Measurements from ENCODE around the gene WDR88. TPM values are rescaled to one million over a fixed set of nuclear protein-coding genes. Genes with fewer than 3 reads are reported as not detected.
A peak's percentile ranks its signal among the peaks of the same experiment; 100 is the strongest.

The WDR88 gene
- total RNA-seq, 3 donors from 2014 or later = not detected

DNA sequence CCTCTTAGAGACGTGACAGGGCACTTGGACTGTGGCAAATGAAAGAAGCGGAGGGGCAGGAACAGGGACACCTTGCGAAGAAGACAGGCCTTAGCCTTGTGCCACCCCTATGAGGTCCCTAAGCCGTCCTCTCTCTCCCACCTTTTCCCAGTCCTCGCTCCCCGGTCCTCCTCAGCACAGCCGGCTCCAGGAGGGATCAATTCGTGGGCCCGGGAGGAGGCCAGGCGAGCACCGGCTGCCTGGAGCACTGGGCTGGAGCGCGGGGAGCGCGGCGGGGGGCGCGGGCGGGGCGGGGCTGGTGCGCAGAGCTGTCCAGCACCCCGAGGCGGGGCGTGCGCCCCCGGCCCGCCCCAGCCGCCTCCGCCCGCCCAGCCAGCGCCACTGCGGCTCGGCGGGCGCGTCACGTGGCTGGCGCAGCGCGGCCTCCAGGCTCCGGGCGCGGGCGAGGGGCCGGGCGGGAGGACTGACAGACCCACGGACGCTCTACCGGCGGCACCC, 62.0 kb downstream of the WDR88 start, which contains the start of gene LRP3:
TSS of gene LRP3 (plus strand) at position 466 of the 498 bp plus-strand sequence. CDS start 456 bp downstream, outside the sequence.
- no peaks in the 10 kb centered on the region for H3K36me3 ChIP-seq
- intact Hi-C loops (cut with DNase I; ENCODE audit: low total_unique reads) = no loop called here
- TF ChIP-seq, protein P1, sequence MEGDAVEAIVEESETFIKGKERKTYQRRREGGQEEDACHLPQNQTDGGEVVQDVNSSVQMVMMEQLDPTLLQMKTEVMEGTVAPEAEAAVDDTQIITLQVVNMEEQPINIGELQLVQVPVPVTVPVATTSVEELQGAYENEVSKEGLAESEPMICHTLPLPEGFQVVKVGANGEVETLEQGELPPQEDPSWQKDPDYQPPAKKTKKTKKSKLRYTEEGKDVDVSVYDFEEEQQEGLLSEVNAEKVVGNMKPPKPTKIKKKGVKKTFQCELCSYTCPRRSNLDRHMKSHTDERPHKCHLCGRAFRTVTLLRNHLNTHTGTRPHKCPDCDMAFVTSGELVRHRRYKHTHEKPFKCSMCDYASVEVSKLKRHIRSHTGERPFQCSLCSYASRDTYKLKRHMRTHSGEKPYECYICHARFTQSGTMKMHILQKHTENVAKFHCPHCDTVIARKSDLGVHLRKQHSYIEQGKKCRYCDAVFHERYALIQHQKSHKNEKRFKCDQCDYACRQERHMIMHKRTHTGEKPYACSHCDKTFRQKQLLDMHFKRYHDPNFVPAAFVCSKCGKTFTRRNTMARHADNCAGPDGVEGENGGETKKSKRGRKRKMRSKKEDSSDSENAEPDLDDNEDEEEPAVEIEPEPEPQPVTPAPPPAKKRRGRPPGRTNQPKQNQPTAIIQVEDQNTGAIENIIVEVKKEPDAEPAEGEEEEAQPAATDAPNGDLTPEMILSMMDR (IDR thresholded peaks at IDR 0.05) = no peak
- TF ChIP-seq POLR2AphosphoS5 (IDR thresholded peaks at IDR 0.05) = no peak

GRCh38 chr19:33194532-33194885, 62.6 kb downstream of the WDR88 start:
- TF ChIP-seq POLR2A (IDR thresholded peaks at IDR 0.05) (no peak), POLR2AphosphoS5 (IDR thresholded peaks at IDR 0.05) (no peak)
- TF ChIP-seq, protein P1 (IDR thresholded peaks at IDR 0.05) = no peak

More for the DNA sequence above, 62.0 kb downstream of the WDR88 start, which contains the start of gene LRP3:
- H3K4me3 ChIP-seq = peak within 1 kb of the TSS; percentile 71 to 97 (median 71)
- H3K27ac ChIP-seq = peak within 1 kb of the TSS; percentile 63 to 87
- H3K4me1 ChIP-seq = peaks cover 0 to 8% of the 10 kb centered on the region in 2 donors
- H3K27me3 ChIP-seq = no peaks in the 10 kb centered on the region
- no peaks in the 10 kb centered on the region for H3K9me3 ChIP-seq
- DNase-seq (ENCODE audit: low spot score in 2 of 2) = no peak

GRCh38 chr19:33194886-33195644, 63.2 kb downstream of the WDR88 start:
- no peak for DNase-seq (ENCODE audit: low spot score in 2 of 2)
- Histone ChIP-seq H3K4me1 (peaks cover 0 to 8% of the 10 kb centered on the region in 2 donors), H3K27me3 (no peaks in the 10 kb centered on the region), H3K27ac (peak overlapping the region; percentile 63 to 87), H3K9me3 (no peaks in the 10 kb centered on the region), H3K4me3 (peak overlapping the region; percentile 71 to 97 (median 71)), H3K36me3 (no peaks in the 10 kb centered on the region)
- intact Hi-C loops (cut with DNase I; ENCODE audit: low total_unique reads) = loop anchor here (5.0 kb wide), 1 partner anchor 568 kb away; no protein-coding TSS in a partner anchor
- TF ChIP-seq POLR2A (IDR thresholded peaks at IDR 0.05) (no peak), POLR2AphosphoS5 (IDR thresholded peaks at IDR 0.05) (no peak)
- TF ChIP-seq, protein P1 (IDR thresholded peaks at IDR 0.05) = no peak

More at GRCh38 chr19:33194532-33194885, 62.6 kb downstream of the WDR88 start:
- Histone ChIP-seq H3K9me3 (no peaks in the 10 kb centered on the region), H3K27me3 (no peaks in the 10 kb centered on the region), H3K4me3 (peak overlapping the region; percentile 71 to 97 (median 71)), H3K4me1 (peaks cover 0 to 8% of the 10 kb centered on the region in 2 donors), H3K36me3 (no peaks in the 10 kb centered on the region), H3K27ac (peak overlapping the region; percentile 63 to 87)
- DNase-seq (ENCODE audit: low spot score in 2 of 2) = no peak
- intact Hi-C loops (cut with DNase I; ENCODE audit: low total_unique reads) = no loop called here

- DNase-seq (ENCODE audit: low spot score in 2 of 2) = no peak
- peak overlapping the region; percentile 71 to 97 (median 71) for H3K4me3 ChIP-seq
- H3K27me3 ChIP-seq = no peaks in the 10 kb centered on the region
- H3K9me3 ChIP-seq = no peaks in the 10 kb centered on the region
- intact Hi-C loops (cut with DNase I; ENCODE audit: low total_unique reads) = loop anchor here (5.0 kb wide), 1 partner anchor 568 kb away; no protein-coding TSS in a partner anchor
- no peaks in the 10 kb centered on the region for H3K36me3 ChIP-seq
- TF ChIP-seq, protein P1 (IDR thresholded peaks at IDR 0.05) = no peak
- no peak for TF ChIP-seq POLR2AphosphoS5 (IDR thresholded peaks at IDR 0.05)
- no peak for TF ChIP-seq POLR2A (IDR thresholded peaks at IDR 0.05)
- peak overlapping the region in 1 of 2 donors; percentile 87 for H3K27ac ChIP-seq
- H3K4me1 ChIP-seq = peaks cover 0 to 8% of the 10 kb centered on the region in 2 donors
Observed at GRCh38 chr19:33195645-33196347, 63.9 kb downstream of the WDR88 start.
